Mesothelial cell of epicardium (in vitro differentiated cells): Measurements from ENCODE around the gene GMCL2. TPM values are rescaled to one million over a fixed set of nuclear protein-coding genes. Genes with fewer than 3 reads are reported as not detected.
A peak's percentile ranks its signal among the peaks of the same experiment; 100 is the strongest.

Source experiments
- DNase-seq, 2 experiments: peaks; one replicate each; pipeline ENCODE4 v3.0.0; 2021; ENCODE audit warnings: low spot score in 2 of 2; ENCODE audit not compliant: unreplicated experiment in 2 of 2
- H3K27ac Mint-ChIP-seq: 2 replicates; pipeline ENCODE4 v1.8.0; 2021; ENCODE audit warnings: mixed read lengths
- H3K27me3 Mint-ChIP-seq: 2 replicates; pipeline ENCODE4 v1.8.0; 2021; ENCODE audit warnings: low read depth, mixed read lengths
- H3K36me3 Mint-ChIP-seq: 2 replicates; pipeline ENCODE4 v1.8.0; 2021; ENCODE audit warnings: mixed read lengths
- H3K4me1 Mint-ChIP-seq: 2 replicates; pipeline ENCODE4 v1.8.0; 2021; ENCODE audit warnings: mixed read lengths
- H3K4me3 Mint-ChIP-seq: 2 replicates; pipeline ENCODE4 v1.8.0; 2021; ENCODE audit warnings: mild to moderate bottlenecking, moderate library complexity, mixed read lengths
- H3K9me3 Mint-ChIP-seq: 2 replicates; pipeline ENCODE4 v1.8.0; 2021; ENCODE audit warnings: mixed read lengths
- CTCF ChIP-seq: fragments of 200-600 bp; sonication (generic); IDR thresholded peaks from one replicate; pipeline ENCODE4 v1.5.0; 2021; ENCODE audit warnings: antibody characterized with exemption; ENCODE audit not compliant: unreplicated experiment
- total RNA-seq: library from RNA; stranded (reverse); gene quantifications from 3 replicates; pipeline ENCODE4 v1.2.1, GENCODE V29; 2021

Gene GMCL2
- total RNA-seq, 1 donor from 2014 or later, result not detected

- Mint-ChIP-seq H3K27ac (no peak overlapping the region), H3K9me3 (no peaks in the 10 kb centered on the region), H3K36me3 (peaks cover 4% of the 10 kb centered on the region), H3K4me1 (peaks cover 27% of the 10 kb centered on the region), H3K27me3 (no peaks in the 10 kb centered on the region), H3K4me3 (no peak overlapping the region)
- no peak for TF ChIP-seq CTCF
- DNase-seq, result no peak
Measured at GRCh38 chr5:178234121-178234749, 47.1 kb upstream of the GMCL2 start.

- peaks cover 15% of the 10 kb centered on the region for H3K36me3 Mint-ChIP-seq
- H3K4me1 Mint-ChIP-seq, result peaks cover 27% of the 10 kb centered on the region
- peak overlapping the region; percentile 64 for H3K4me3 Mint-ChIP-seq
- H3K9me3 Mint-ChIP-seq, result peaks cover 1% of the 10 kb centered on the region
- TF ChIP-seq CTCF, result no peak
- no peak for DNase-seq
- H3K27me3 Mint-ChIP-seq, result no peaks in the 10 kb centered on the region
- H3K27ac Mint-ChIP-seq, result peak overlapping the region; percentile 93
Measured at GRCh38 chr5:178232920-178233429, 45.8 kb upstream of the GMCL2 start.

- Mint-ChIP-seq H3K4me1 (peaks cover 27% of the 10 kb centered on the region), H3K4me3 (peak within 1 kb of the TSS; percentile 76), H3K9me3 (peaks cover 8% of the 10 kb centered on the region), H3K36me3 (peaks cover 22% of the 10 kb centered on the region), H3K27ac (peak within 1 kb of the TSS; percentile 93), H3K27me3 (no peaks in the 10 kb centered on the region)
- TF ChIP-seq CTCF, result no peak
- peak; percentile 54 to 73 for DNase-seq
Measured at GRCh38 chr5:178232124-178232919, 45.2 kb upstream of the GMCL2 start, which contains the start of gene PHYKPL. Gene PHYKPL, minus strand, starts transcription at chr5:178232802. Its CDS starts 252 bp downstream, at chr5:178232550.

GRCh38 chr5:178231539-178232123, 44.5 kb upstream of the GMCL2 start:
- Mint-ChIP-seq H3K27me3 (no peaks in the 10 kb centered on the region), H3K36me3 (peaks cover 28% of the 10 kb centered on the region), H3K4me1 (peaks cover 27% of the 10 kb centered on the region), H3K4me3 (peak overlapping the region; percentile 76), H3K9me3 (peaks cover 11% of the 10 kb centered on the region), H3K27ac (peak overlapping the region; percentile 85)
- TF ChIP-seq CTCF, result no peak
- DNase-seq, result no peak

- H3K36me3 Mint-ChIP-seq, result peaks cover 31% of the 10 kb centered on the region
- TF ChIP-seq CTCF, result no peak
- H3K9me3 Mint-ChIP-seq, result peaks cover 11% of the 10 kb centered on the region
- H3K27me3 Mint-ChIP-seq, result no peaks in the 10 kb centered on the region
- peaks cover 27% of the 10 kb centered on the region for H3K4me1 Mint-ChIP-seq
- DNase-seq, result no peak
- H3K4me3 Mint-ChIP-seq, result peak overlapping the region; percentile 76
- peak overlapping the region; percentile 85 for H3K27ac Mint-ChIP-seq
Measured at GRCh38 chr5:178230879-178231538, 43.8 kb upstream of the GMCL2 start.
